Measurements from ENCODE around the gene ANKRD60.

Gene ANKRD60

GRCh38 chr20:58201616-58202015 is 26.8 kb downstream of the ANKRD60 start:
- no peak for TF ChIP-seq CTCF (IDR thresholded peaks at IDR 0.05; ENCODE audit: low read depth, low read length)
- DNase-seq (ENCODE audit: extremely low read depth, low read depth), result no peak

- DNase-seq (ENCODE audit: extremely low read depth, low read depth), result no peak
- no peak for TF ChIP-seq CTCF (IDR thresholded peaks at IDR 0.05; ENCODE audit: low read depth, low read length)
Observed at GRCh38 chr20:58199469-58199868, 29.0 kb downstream of the ANKRD60 start.

- DNase-seq (ENCODE audit: extremely low read depth, low read depth), result no peak
- TF ChIP-seq CTCF (IDR thresholded peaks at IDR 0.05; ENCODE audit: low read depth, low read length), result no peak
Observed at GRCh38 chr20:58198901-58199355, 29.5 kb downstream of the ANKRD60 start.

GRCh38 chr20:58198384-58198783 is 30.1 kb downstream of the ANKRD60 start:
- DNase-seq (ENCODE audit: extremely low read depth, low read depth), result no peak
- TF ChIP-seq CTCF (IDR thresholded peaks at IDR 0.05; ENCODE audit: low read depth, low read length), result no peak

- no peak for TF ChIP-seq CTCF (IDR thresholded peaks at IDR 0.05; ENCODE audit: low read depth, low read length)
- no peak for DNase-seq (ENCODE audit: extremely low read depth, low read depth)
Observed at GRCh38 chr20:58197185-58197469, 31.3 kb downstream of the ANKRD60 start.

GRCh38 chr20:58196402-58197184 is 31.9 kb downstream of the ANKRD60 start:
- DNase-seq (ENCODE audit: extremely low read depth, low read depth), result no peak
- no peak for TF ChIP-seq CTCF (IDR thresholded peaks at IDR 0.05; ENCODE audit: low read depth, low read length)

GRCh38 chr20:58195047-58195446 is 33.4 kb downstream of the ANKRD60 start:
- TF ChIP-seq CTCF (IDR thresholded peaks at IDR 0.05; ENCODE audit: low read depth, low read length), result no peak
- DNase-seq (ENCODE audit: extremely low read depth, low read depth), result no peak
